Fibroblast of skin of left biceps (primary cell): ENCODE results near the gene AP4S1.
A peak's percentile ranks its signal among the peaks of the same experiment; 100 is the strongest.
"Not testable (repeated sequence)": the region's sequence is repeated elsewhere in the genome, so short reads cannot be mapped to it uniquely, and the experiment has no call there.

Source experiments
- DNase-seq, 2 experiments: peaks; one replicate each; pipeline ENCODE4 v3.0.0-alpha.2; 2013; ENCODE audit warnings: low read depth in 2 of 2

The AP4S1 gene

DNA sequence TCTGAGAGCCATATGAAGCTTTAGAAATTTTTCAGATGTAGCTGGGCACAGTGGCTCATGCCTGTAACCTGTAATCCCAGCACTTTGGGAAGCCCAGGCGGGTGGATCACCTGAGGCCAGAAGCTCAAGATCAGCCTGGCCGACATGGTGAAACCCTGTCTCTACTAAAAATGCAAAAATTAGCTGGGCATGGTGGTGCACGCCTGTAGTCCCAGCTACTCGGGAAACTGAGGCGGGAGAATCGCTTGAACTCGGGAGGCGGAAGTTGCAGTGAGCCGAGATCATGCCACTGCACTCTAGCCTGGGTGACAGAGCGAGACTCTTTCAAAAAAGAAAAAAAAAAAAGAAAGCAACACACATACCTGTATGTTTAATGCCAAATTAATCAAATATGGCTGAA lies 17.4 kb downstream of the AP4S1 start:
- not testable (repeated sequence) for DNase-seq

- DNase-seq: no peak
These were observed 17.9 kb downstream of the AP4S1 start for GRCh38 chr14:31043379-31043778.

GRCh38 chr14:31045501-31046080 lies 20.1 kb downstream of the AP4S1 start:
- no peak for DNase-seq

GRCh38 chr14:31047503-31047902 lies 22.1 kb downstream of the AP4S1 start:
- DNase-seq: no peak

DNA sequence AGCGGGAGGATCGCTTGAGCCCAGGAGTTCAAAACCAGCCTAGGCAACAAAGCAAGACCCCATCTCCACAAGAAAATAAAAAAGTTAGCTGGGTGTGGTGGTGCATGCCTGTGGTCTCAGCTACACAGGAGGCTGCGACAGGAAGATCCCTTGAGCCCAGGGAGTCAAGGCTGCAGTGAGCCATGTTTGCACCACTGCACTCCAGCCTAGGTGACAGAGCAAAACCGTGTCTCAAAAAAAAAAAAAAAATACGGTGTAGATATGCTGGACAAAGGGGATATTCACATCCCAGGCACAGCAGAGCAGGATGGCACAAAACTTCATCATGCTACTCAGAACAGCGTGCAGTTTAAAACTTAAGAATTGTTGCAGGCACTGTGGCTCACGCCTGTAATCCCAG lies 25.6 kb downstream of the AP4S1 start:
- DNase-seq: no peak

- DNase-seq: no peak
These were observed 26.1 kb downstream of the AP4S1 start for GRCh38 chr14:31051511-31051910.

DNA sequence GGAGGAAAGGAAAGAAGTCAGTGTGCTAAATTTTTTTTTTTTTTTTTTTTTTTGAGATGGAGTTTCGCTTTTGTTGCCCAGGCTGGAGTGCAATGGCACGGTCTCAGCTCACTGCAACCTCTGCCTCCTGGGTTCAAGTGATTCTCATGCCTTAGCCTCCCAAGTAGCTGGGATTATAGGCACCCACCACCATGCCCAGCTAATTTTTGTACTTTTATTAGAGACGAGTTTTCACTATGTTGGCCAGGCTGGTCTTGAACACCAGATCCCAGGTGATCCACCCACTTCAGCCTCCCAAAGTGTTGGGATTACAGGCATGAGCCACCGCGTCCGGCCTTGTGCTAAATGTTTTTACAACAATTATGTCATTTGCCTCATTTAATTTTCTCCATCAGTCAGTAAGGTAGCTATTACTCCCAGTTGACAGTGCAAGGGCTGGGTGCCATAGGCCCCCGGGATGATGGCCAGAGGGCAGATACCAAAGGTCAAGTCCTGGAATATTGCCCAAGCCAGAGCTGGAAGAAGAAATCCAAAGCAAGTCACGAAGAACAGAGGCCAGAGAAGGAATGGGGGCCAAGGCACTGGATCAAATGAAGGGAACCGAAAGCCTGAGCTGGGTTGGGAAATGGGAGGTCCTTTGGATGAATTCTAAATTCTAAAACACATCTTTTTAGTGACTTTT lies 27.6 kb downstream of the AP4S1 start:
- DNase-seq: not testable (repeated sequence)

- no peak for DNase-seq
These were observed 31.6 kb downstream of the AP4S1 start for GRCh38 chr14:31057035-31057434.

DNA sequence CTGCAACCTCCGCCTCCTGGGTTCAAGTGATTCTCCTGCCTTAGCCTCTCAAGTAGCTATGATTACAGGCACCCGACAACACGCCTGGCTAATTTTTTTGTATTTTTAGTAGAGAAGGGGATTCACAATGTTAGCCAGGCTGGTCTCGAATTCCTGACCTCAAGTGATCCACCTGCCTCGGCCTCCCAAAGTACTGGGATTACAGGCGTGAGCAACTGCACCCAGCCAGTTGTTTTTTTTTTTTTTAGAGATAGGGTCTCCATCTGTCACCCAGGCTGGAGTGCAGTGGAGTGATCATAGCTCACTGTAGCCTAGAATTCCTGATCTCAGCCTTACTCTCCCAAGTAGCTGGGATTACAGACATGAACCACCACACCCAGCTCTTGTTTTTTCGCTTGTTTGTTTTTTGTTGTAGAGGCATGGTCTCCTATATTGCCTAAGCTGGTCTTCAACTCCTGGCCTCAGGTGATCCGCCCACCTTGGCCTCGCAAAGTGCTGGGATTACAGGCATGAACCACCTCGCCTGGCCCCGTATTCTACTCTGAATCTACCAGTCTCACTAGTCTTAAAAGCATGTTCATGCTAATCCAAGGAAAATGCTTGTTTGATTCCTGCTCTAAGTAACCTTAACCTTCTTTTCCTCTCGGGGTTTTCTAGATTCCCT lies 32.4 kb downstream of the AP4S1 start:
- no peak for DNase-seq

GRCh38 chr14:31059152-31059924 lies 33.9 kb downstream of the AP4S1 start:
- peak; percentile 29 to 33 for DNase-seq

- no peak for DNase-seq
These were observed 34.9 kb downstream of the AP4S1 start for GRCh38 chr14:31060253-31060875.

DNA sequence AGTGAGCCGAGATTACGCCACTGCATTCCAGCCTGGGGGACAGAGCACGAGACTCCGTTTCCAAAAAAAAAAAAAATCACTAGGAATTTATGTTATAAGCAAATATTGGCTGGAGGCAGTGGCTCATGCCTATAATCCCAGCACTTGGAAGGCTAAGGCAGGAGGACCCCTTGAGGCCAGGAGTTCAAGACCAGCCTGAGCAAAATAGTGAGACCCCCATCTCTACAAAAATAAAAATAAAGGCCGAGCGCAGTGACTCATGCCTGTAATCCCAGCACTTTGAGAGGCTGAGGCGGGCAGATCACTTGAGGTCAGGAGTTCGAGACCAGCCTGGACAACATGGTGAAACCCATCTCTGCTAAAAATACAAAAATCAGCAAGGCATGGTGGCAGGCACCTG lies 37.5 kb downstream of the AP4S1 start:
- not testable (repeated sequence) for DNase-seq

DNA sequence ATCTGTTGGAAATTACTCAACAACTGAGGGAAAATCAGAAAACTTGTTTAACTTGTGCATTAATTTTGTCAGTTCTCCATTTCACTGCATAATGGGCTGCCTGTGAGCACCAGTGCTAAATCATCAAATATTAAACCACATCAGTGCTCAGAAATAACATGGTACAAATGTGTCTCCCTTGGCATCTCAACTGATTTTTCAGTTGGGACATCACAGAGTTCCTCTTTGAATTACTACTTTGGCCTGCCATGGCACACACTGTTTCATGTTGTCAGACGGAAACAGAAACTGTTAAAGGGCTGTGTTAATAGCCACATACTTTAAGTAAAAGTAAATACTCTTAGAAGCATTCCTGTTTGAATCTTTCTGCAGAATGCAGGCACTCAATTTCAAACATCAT lies 42.8 kb downstream of the AP4S1 start:
- DNase-seq: no peak

DNA sequence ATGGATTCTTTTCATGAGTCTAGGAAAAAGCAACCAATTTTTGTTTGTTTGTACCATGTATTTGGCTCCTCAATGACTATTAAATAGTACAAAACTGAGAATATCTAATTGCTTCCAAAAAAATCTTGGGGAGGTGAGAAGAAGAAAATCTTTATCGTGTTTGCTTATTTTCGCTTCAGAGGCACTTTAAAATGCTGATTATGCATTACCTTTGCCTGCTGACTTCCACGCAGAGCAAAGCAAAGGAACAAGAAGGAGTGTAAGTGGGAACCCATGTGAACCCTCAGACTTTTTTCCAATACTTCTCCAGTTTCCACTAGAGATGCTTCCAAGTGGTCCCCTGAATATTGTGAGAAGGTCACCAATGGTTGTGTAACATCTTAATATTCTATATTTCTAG lies 43.9 kb downstream of the AP4S1 start:
- DNase-seq: no peak

DNA sequence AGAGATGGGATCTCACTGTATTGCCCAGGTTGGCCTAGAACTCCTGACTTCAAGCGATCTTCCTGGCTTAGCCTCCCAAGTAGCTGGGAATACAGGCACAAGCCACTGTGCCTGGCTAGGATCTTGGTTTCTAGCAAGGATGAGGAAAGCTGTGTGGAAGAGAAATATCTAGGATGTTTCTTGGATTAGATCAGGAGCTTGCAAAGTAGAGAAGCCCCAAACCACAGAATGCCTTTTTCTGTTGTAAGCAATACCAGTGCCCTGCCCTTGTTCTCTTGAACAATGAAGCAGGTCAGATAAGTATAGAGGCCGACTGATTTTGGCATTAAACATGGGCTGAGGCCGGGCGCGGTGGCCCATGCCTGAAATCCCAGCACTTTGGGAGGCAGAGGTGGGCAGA lies 45.0 kb downstream of the AP4S1 start:
- peak; percentile 85 to 86 for DNase-seq

GRCh38 chr14:31071151-31071550 lies 45.7 kb downstream of the AP4S1 start:
- DNase-seq: no peak

- DNase-seq: no peak
These were observed 49.7 kb downstream of the AP4S1 start for GRCh38 chr14:31075144-31075543.

- DNase-seq: no peak
These were observed 53.3 kb downstream of the AP4S1 start for GRCh38 chr14:31078766-31079165.

DNA sequence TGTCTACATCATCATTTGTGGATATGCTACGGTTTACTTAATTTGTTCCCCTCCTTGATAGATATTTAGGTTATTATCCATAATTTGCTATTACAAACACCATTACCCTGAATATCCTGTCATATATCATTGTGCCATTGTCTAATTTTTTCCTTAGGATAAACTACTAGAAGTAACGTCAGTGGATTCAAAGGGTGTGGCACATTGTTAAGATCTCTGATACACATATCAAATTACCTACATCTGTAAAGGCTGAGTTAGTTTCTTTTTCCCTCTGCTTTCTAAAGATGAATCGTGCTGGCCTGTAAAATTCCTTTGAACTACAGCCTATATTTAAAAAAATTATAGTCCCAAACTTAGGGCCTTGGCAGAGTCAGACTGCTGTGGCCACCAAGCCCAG lies 54.6 kb downstream of the AP4S1 start:
- no peak for DNase-seq

GRCh38 chr14:31080484-31080883 lies 55.0 kb downstream of the AP4S1 start:
- no peak for DNase-seq

DNA sequence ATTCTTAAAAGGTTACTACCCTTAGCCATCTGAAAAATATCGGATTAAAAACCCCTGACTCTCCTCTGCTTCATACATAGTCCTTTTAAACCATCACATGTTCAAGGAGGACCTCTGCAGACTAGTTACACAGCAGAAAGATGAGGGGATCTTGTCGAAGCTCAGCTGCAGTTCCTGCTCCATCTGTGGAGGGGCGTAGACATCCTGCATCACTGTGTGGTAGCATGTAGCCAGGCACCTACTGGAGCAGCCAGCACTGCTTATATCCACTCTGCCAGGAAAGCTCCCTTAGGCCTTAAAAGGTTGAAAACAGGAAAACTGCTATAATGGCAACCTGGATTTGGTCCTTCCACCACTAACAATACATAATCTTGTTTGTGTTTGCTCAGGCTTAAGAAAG lies 58.3 kb downstream of the AP4S1 start:
- no peak for DNase-seq

GRCh38 chr14:31084385-31084784 lies 58.9 kb downstream of the AP4S1 start:
- no peak for DNase-seq
